CD4-positive, alpha-beta T cell treated with Interleukin-15 for 4 hours (primary cell): ENCODE data around the gene OR5A2.
A peak's percentile ranks its signal among the peaks of the same experiment; 100 is the strongest.
"Not testable (repeated sequence)": the region's sequence is repeated elsewhere in the genome, so short reads cannot be mapped to it uniquely, and the experiment has no call there.

Experiments
- DNase-seq: peaks from one replicate; pipeline ENCODE4 v3.0.0-alpha.2; 2020; ENCODE audit warnings: low spot score

Gene OR5A2, protein sequence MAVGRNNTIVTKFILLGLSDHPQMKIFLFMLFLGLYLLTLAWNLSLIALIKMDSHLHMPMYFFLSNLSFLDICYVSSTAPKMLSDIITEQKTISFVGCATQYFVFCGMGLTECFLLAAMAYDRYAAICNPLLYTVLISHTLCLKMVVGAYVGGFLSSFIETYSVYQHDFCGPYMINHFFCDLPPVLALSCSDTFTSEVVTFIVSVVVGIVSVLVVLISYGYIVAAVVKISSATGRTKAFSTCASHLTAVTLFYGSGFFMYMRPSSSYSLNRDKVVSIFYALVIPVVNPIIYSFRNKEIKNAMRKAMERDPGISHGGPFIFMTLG

DNA sequence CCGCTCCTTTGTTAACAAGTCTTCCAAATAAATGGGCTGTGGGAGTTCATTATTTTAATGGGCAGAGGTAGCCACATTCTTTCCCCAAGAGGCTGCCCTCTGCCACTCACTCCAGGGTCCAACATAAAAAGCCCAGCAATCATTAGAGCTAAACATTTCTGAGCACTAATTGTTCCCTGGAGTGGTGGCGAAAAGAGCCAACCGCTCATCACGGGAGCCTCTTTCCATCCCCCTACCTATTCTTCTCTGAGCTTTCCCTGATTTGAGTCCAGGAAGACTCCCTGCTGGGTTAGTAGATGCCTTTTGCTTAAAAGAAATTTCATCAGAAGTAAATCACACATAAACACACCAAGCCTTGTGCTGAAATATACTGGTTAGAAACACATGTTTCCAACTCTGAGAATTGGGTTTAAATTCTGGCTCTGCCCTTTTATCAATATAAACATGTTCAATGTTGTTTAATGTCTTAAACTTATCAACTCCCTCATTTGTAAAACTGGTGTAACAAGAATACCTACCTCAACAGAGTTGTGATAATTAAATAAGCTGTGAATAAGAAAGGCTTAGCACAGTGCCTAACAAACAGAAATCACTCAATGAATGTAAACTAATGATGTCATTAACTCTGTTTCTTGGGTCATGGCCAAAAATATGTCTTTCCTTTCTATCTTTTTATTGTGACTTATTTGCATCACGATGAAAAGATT is at the start of gene OR5A2:
Gene OR5A2 (minus strand): TSS at position 53 of the 707 bp plus-strand sequence. CDS start 3,460 bp downstream, outside the sequence.
- no peak for DNase-seq

DNA sequence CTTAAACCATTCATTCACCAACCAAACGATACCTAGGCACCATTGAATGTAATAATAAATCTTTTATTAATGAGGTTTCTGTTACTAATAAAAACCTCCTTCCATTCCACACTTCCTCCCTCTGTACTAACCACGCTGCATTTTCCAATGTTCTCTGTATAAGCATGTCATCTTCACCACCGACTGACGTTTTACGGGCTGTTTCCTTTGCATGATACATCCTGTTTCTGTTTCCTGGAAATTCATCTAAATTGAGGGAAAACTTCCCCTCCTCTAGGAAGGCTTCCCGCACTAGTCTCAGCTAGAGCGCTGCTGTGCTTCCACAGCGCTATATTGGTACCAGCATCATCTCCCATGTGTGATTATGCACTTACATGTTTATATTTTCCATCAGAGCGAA is 49.0 kb upstream of the OR5A2 start:
- DNase-seq, result no peak

DNA sequence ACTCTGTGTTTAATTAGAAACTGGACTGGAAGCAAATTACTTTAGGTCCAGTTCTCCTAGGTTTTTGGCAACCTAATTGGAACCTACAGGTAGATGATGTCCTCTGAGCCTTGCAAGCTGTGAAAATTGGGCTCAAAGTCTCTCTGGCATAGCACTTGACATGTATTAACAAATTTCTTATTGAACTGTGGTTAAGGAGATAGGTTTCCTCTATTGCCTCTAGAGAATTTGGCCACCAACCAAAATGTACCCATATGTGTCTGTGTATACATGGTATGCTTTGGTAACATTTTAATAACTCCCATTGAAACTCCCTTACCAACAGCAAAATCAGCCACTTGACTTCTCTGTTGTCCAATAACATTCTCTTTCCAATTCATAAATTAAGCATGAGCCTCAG is 46.8 kb upstream of the OR5A2 start, which contains the start of gene OR4D10:
Gene OR4D10 (plus strand): TSS at position 301 of the 400 bp plus-strand sequence. CDS start 4,115 bp downstream, outside the sequence.
- no peak for DNase-seq

DNA sequence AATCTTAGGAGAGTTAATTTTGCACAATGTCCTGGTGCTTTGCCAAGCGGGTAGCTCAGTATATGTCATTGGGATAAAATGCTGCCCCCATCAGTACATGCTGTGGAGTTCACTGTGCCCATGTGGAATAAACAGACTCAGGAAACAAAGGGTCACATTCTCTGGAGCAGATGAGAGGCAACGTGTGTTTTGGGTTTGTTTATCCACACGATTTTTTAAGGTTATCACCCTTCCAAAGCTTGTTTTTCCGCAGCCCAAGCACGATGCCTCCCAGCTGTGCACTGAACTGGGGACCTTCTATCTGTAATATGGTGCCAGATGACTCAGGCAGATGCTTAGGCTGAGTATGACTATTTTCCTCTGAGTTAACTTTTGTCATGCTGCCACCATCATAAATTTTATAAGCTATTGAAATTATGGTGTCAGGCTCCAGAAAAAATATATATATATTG is 37.0 kb upstream of the OR5A2 start:
- no peak for DNase-seq

DNA sequence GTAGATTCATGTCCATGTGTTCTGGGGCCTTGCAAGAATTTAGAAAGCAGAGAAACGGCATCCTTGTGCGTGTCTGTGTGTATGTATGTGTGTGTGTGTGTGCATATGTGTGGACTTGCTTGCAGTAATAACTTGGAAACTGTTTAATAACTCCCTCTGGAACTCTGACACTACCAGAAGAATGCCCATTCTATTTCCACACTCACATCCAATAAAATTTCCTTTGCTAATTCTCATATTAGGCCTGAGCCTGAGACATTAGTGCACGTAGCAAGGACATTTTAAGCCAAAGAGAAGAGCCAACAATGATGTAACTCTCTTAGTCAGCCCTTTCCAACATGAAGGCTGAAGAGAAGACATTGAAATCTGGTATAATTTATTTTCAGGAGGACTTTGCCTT is 33.7 kb upstream of the OR5A2 start:
- DNase-seq, result no peak

DNA sequence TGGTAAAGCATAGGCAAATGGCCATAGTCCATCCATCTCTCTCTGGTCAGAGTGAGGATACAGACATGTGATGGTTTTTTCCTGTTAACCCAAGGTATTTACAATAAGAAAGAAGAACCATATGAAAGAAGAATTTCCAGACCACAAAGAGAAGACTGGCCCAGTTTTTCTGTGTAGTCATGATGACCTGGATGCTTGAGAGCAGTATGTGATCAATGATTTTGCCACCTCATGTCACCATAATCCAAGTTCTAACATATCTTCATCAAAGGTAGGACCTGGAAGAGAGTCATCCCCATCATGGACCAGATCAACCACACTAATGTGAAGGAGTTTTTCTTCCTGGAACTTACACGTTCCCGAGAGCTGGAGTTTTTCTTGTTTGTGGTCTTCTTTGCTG is 30.4 kb upstream of the OR5A2 start, which contains the start of gene OR4D6:
Gene OR4D6 (plus strand): TSS at position 301 of the 400 bp plus-strand sequence. CDS start 0 bp downstream, at position 301.
- no peak for DNase-seq

DNA sequence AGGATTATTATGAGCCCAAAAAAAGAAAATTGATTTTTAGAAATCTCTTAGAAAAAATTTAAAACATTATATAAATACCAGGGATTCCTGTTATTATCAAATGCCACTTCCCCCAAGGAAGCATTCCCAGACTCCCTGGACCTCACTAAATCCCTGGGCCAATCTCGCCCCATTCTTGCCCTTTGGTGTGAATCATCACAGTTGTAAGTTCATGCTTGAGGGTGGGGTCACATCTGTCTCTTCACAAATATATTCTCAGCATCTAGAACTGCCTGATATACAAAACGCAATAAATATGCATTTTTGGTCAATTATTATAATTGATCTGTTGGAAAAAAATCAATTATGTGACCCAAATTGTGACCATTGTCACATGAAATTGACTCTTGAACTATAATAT is 22.3 kb upstream of the OR5A2 start:
- no peak for DNase-seq

DNA sequence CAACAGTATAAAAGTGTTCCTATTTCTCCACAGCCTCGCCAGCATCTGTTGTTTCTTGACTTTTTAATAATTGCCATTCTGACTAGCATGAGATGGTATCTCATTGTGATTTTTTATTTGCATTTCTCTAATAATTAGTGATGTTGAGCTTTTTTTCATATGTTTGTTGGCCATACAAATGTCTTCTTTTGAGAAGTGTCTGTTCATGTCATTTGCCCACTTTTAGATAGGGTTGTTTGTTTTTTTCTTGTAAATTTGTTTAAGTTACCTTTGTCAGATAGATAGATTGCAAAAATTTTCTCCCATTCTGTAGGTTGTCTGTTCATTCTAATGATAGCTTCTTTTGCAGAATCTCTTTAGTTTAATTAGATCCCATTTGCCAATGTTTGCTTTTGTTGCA is 19.4 kb upstream of the OR5A2 start:
- DNase-seq, result not testable (repeated sequence)

DNA sequence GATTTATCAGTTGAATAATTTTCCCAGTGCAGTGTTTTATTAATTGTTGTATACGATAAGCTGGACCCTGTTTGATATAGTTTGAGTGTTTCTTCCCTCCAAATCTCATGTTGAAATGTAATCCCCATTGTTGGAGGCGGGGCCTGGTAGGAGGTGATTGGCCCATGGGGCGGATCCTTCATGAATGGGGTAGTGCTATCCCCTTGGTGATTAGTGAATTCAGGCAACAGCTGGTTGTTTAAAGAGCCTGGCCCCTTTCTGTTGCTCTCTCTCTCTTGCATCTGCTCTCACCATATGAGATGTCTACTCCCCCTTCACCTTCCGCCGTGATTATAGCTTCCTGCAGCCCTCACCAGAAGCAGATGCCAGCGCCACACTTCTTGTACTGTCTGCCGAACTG is 11.6 kb upstream of the OR5A2 start:
- no peak for DNase-seq

DNA sequence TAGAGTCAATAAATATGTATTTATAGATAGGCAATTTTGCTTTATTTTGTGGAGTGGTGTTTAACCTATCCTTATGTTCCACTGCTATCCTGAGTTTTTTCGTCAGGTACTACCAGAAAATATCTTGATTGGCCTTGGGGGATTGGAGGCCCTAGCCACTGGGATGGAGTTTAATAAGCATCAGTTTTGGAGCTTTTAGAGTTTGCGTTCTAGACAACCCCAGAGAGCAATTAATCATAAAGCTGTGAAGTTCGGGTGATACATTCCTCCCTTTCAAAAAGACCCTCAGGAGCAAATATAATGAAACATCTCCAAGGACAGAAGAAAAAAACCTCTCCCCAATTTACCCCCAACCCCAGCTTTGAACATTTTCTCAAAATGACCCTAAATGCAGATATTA is 10.0 kb upstream of the OR5A2 start, which contains the start of gene OR5A1:
Gene OR5A1 (plus strand): TSS at position 301 of the 400 bp plus-strand sequence. CDS start 6,700 bp downstream, outside the sequence.
- no peak for DNase-seq

DNA sequence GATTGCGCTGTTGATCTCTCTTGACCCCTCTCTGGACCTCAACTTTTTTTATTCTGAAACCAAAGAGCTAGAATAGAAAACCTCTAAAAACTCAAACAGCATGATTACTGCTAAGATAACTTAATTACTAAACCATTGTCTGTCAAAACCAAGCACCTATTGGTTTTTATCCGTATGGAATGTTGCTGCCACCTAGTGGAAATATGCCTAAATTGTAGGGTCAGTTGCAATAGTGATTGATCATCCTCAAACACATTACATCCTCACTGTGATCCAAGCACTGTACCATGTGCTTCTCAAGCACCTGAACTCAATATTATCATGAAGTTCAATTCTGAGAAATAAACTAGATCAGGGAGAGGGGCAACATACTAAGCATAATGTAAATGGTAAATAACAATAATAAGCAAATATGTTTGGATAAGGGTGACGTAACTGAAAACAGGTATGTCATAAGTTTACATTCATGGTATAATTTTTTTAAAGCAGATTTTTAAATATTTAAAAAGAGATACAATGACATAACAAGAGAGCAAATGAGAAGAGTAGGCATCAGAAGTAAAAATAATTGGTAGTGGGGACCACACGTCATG is 3.8 kb upstream of the OR5A2 start:
- DNase-seq, result peak; percentile 57

DNA sequence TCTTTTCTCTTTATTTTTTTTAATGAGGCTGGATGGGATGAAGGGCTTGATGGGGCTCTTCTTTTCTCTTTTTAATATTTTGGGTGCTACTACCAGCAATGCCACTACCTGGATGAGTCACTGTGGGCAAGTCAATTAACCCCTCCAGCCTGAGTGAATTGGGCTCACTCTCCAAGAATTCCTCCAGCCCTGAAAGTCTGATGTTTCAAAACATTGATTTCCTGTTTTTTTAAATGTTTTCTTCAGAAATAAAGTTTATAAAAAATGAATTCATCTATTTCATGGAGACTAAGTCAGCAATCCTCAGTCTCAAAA is 812 bp upstream of the OR5A2 start:
- DNase-seq, result no peak

DNA sequence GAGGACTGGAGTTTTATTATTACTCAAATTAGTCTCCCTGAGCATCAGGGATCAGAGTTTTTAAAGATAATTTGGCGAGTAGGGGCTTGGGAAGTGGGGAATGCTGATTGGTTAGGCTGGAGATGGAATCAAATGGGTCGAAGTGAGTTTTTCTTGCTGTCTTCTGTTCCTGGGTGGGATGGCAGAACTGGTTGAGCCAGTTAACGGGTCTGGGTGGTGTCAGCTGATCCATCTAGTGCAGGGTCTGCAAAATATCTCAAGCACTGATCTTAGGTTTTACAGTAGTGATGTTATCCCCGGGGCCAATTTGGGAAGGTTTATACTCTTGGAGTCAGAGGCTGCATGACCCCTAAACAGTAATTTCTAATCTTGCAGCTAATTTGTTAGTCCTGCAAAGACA is 1.1 kb downstream of the OR5A2 start:
- no peak for DNase-seq

DNA sequence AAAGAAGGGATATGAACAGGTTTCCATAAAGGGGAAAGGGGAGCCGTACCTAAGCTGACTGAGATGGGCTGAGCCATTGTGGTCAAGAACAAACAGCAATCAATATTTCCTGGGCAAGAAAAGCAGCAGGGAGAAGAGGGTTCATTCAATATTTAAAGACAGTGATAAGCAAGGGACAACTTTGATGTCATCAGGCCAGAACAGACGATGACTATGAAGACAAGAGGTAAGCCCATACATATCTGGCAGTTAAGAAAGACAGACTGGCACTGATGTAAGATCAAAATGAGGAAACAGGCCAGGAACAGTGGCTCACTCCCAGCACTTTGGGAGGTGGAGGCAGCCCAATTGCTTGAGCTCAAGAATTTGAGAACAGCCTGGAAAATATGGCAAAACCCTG is 2.4 kb downstream of the OR5A2 start:
- no peak for DNase-seq

DNA sequence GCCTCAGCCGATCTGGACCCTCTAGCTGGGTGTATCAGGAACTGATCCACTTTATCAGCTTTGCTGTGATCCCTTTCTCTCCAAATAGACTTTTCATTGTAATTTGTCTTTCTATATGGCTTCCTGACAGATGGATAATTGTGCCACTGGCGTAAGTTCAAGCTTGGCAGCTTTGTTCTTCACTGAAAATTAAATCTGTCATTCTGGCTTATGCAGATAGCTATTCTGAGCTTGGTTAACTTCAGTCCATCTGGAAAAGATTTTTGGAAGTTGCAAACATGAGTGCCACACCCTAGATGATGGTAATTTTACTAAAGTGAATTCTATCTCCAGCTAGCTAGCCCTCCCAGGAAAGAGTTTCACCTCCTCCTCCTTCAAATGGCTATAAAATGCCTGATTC is 8.1 kb downstream of the OR5A2 start:
- DNase-seq, result no peak

DNA sequence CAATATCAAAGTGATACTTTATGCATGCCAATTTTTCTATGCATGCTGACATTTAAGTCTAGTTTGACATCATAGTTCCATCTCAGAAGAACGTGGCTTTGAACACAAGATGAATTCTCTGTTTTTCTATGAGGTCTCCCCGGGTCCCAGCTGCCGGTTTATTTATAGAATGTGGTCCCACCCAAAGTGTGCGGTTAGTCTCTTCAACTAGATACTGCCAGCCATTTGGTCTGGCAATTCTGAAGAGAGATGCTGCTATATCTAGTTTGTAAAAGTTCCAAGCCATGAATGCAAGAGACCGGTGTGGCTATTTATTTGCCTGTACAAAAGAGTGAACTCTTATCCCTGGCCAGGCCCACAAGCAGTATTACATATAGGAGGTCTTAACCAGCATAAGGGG is 9.2 kb downstream of the OR5A2 start:
- DNase-seq, result no peak

DNA sequence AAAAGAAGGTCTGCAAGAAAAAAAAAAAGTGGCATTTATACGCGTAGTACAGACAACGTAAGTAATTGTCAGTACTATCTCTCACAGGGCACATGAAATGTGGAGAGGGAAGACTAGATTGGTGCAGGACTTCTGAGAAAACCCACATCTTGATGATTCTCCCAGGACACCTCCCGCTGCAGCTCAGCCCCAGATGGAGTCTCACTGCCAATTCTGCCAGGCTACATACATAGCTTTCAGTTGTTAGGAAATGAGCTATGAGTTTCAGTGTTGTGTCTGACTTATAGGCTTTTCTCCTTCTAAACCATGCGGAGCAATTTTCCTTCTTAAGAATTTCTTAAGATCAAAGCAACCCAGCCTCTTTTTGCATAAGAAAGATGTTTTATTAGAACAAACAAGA is 9.6 kb downstream of the OR5A2 start:
- DNase-seq, result no peak

DNA sequence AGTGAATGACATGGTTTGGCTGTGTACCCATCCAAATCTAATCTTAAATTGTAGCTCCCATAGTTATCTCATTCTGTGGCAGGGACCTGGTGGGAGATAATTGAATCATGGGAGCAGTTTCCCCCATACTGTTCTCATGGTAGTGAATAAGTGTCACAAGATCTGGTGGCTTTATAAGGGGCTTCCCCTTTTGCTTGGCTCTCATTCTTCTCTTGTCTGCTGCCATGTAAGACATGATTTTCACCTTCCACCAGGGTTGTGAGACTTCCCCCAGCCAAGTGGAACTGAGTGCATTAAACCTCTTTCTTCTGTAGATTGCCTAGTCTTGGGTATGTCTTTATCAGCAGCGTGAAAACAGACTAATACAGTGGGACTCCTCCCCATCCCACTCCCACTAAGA is 11.1 kb downstream of the OR5A2 start:
- no peak for DNase-seq

DNA sequence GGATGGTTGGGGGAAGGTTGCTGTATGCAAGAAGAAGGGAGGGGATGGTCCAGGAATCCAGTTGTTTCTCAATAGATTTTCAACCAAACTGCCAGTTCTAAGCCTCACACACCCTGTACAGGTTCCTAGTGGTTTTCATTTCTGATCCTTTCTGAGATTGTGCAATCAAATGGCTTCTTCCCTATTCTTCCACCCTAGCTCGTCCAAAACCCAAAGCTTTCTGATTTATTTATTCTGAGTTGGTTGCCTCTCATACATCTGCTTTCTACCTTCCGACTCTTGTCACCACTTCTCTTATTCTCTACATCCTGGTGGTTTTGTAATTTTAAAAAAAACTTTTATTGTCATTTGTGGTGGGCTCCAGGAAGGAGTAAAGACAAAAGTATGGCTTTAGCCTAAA is 12.6 kb downstream of the OR5A2 start:
- DNase-seq, result no peak

DNA sequence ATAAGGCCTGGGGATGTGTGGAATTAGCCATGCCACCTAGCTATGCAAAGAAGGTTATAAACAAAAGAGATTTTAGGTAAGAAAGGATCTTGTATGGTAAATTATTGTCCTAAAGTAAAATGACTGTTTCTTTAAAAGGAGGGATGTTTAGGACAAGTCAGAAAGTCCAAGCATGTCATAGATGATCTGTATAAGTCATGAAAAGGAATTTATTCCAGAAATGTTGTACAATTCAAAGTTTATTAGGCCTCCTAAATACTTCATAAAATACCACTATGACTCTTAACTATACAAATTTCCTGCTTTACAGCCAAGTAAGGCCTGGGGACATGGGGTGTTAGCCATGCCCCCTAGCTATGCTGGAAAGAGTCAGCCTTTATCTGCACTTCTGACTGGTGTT is 22.7 kb downstream of the OR5A2 start:
- no peak for DNase-seq

DNA sequence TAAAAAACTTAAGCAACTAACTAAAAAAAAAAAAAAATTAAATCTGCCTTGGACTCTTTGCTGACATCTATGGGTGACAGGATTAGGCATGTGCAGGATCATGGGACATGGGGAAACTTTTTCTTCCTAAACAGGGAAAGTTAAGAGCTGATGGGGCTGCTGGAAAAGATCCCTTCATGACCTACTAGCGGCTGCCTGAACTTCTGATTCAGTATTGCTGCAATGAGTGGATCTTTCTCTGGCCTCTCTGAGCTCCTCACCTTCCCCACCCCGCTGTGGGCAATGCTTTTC is 25.0 kb downstream of the OR5A2 start:
- no peak for DNase-seq

DNA sequence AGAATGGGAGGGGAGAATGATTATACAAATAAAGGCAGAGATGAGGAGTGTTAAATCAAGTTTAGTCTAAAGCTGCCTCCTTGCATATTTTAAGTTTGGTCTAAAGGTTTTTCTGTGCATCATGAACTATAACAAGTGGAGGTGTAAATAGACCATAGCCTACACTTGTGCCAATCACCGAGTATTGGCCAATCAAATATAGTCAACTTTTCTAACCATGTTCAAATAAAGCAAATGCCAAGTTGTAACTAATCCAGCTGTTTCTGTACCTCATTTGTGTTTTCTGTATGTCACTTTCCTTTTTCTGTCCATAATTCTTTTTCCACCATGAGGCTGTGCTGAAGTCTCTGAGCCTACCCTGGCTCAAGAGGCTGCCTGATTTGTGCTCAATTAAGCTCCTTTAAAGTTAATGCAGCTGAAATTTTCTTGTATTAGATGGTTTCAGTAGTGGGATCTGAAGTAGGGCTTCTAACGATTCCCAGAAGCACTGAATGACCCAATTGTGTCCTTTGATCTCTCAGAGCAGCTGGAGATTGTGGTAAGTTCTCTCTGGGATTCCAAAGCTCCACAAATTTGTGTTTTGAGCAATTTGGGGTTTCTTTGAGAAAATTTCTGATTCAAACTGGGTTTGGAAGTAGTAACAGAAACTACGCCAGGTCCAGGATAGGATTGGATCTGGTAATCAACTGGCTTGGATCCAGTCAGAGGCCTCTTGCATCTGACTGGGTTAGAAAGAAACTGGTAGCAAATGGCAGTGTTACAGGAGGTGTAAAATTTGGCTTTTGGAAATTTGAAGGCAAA is 25.6 kb downstream of the OR5A2 start:
- no peak for DNase-seq
